A375 (cell line): ENCODE data around the gene PFAS. TPM values are rescaled to one million over a fixed set of nuclear protein-coding genes. Genes with fewer than 3 reads are reported as not detected.

ENCODE experiments used
- total RNA-seq: library from RNA; depleted of rRNA; stranded (reverse); fragments of >200 nt; shearing (Covaris generic); gene quantifications from 2 replicates; pipeline ENCODE4 v1.2.3, GENCODE V29; 2014; rRNA removed

The PFAS gene
- total RNA-seq, result 86.5 and 96.7 TPM in 2 replicates

GRCh38 chr17:8248751-8249607 is at the start of gene PFAS:
TSS of gene PFAS (plus strand) at chr17:8249289. CDS start at chr17:8253938, 4,649 bp downstream.

GRCh38 chr17:8209907-8210760 is 39.0 kb upstream of the PFAS start, which contains the start of gene AURKB:
TSS of gene AURKB (minus strand) at chr17:8210575. CDS start at chr17:8210224, 351 bp downstream.

GRCh38 chr17:8288336-8289102 is 39.4 kb downstream of the PFAS start, which contains the start of gene RANGRF:
TSS of gene RANGRF (plus strand) at chr17:8288670. CDS start at chr17:8288789, 119 bp downstream.

Other genes with a start within 250 kb of the PFAS start
- not detected in 2 replicates for gene GUCY2D, start 246.7 kb upstream of the PFAS start, total RNA-seq
- gene ALOX15B, start 210.2 kb upstream of the PFAS start, total RNA-seq, result 0.26 and 0.32 TPM in 2 replicates
- 0.19 and 0.94 TPM in 2 replicates for gene ALOX12B, start 161.6 kb upstream of the PFAS start, total RNA-seq
- gene ALOXE3, start 130.8 kb upstream of the PFAS start, total RNA-seq, result not detected in 2 replicates
- 0.91 and 1.2 TPM in 2 replicates for gene HES7, start 125.2 kb upstream of the PFAS start, total RNA-seq
- gene PER1, start 96.9 kb upstream of the PFAS start, total RNA-seq, result 27.1 and 44.5 TPM in 2 replicates
- 9.0 and 10.5 TPM in 2 replicates for gene VAMP2, start 86.3 kb upstream of the PFAS start, total RNA-seq
- 22.0 and 23.0 TPM in 2 replicates for gene TMEM107, start 72.9 kb upstream of the PFAS start, total RNA-seq
- 5.3 and 8.0 TPM in 2 replicates for gene BORCS6, start 59.1 kb upstream of the PFAS start, total RNA-seq
- 114 and 116 TPM in 2 replicates for gene AURKB, start 38.7 kb upstream of the PFAS start, total RNA-seq
- gene CTC1, start 1.2 kb upstream of the PFAS start, total RNA-seq, result 9.3 and 9.8 TPM in 2 replicates
- gene RANGRF, start 39.4 kb downstream of the PFAS start, total RNA-seq, result 26.8 and 34.2 TPM in 2 replicates
- 1.9 and 3.1 TPM in 2 replicates for gene SLC25A35, start 46.1 kb downstream of the PFAS start, total RNA-seq
- not detected in 2 replicates for gene ARHGEF15, start 61.0 kb downstream of the PFAS start, total RNA-seq
- not detected in 2 replicates for gene ODF4, start 90.6 kb downstream of the PFAS start, total RNA-seq
- gene RPL26, start 133.9 kb downstream of the PFAS start, total RNA-seq, result 4,990 and 5,406 TPM in 2 replicates
- gene RNF222, start 148.5 kb downstream of the PFAS start, total RNA-seq, result not detected in 2 replicates
- 60.5 and 74.8 TPM in 2 replicates for gene NDEL1, start 186.6 kb downstream of the PFAS start, total RNA-seq